K562 (cell line): ENCODE results near the gene IZUMO1R. TPM values are rescaled to one million over a fixed set of nuclear protein-coding genes. Genes with fewer than 3 reads are reported as not detected.

Source experiments
- ATAC-seq: fragments of 200-7000 bp; cut with Tn5 transposase; 3 replicates; pipeline ENCODE4 v1.9.1; 2020; ENCODE audit warnings: moderate library complexity
- BruUV-seq: library from RNA; stranded (reverse); fragments of 400-500 nt; replicated peaks from 2 replicates; lab custom pipeline; 2021; lab: Mats Ljungman, UMichigan
- CTCF ChIA-PET: fragments of 300-600 bp; formaldehyde crosslinking; extraction: SDS; loops from one replicate; lab custom pipeline; 2021; ENCODE audit warnings: low intra/inter-chr PET ratio; lab: Yijun Ruan, JAX
- POLR2A ChIA-PET: fragments of 300-600, 350-650 bp; sonication (Branson Sonifier 250); formaldehyde crosslinking; extraction: SDS; loops from one replicate; lab custom pipeline; 2021; ENCODE audit warnings: antibody characterized with exemption, inconsistent platforms; lab: Yijun Ruan, JAX
- DNase-seq, 4 experiments: peaks; one replicate each; pipeline versions ENCODE4 v3.0.0 to v3.0.0-alpha.2; 2011 to 2018; ENCODE audit warnings: low spot score in 3 of 4, mixed read lengths in 3 of 4; ENCODE audit errors: extremely low read depth in 1 of 4
- FAIRE-seq: peaks from 2 replicates; lab custom pipeline; 2011; peaks lifted over from hg19 to GRCh38; lab: Jason Lieb, UNC
- H2AFZ ChIP-seq: 2 replicates; pipeline ENCODE4 v1.6.0; 2011; ENCODE audit warnings: low read depth, low read length, control low read depth, inconsistent platforms
- H3K27ac ChIP-seq: fragments of 200-600 bp; 3 replicates; pipeline ENCODE4 v1.8.0; 2011; ENCODE audit warnings: low read depth, mild to moderate bottlenecking, control low read depth, inconsistent platforms, low read length, moderate library complexity, mixed read lengths; ENCODE audit errors: extremely low read depth
- H3K27me3 ChIP-seq, 2 experiments: fragments of 300-600 bp in 1 of 2; 2 replicates in 1 of 2; 3 replicates in 1 of 2; pipeline versions ENCODE4 v1.6.0 to v1.8.0; 2011; ENCODE audit warnings: inconsistent platforms in 2 of 2, low read length in 2 of 2, mild to moderate bottlenecking in 1 of 2, mixed read lengths in 1 of 2, moderate library complexity in 1 of 2; ENCODE audit not compliant: control insufficient read depth in 2 of 2, insufficient read depth in 2 of 2
- H3K36me3 ChIP-seq: fragments of 300-600 bp; 3 replicates; pipeline ENCODE4 v1.8.0; 2011; ENCODE audit warnings: mild to moderate bottlenecking, low read length, inconsistent platforms; ENCODE audit not compliant: control insufficient read depth, insufficient read depth
- H3K4me1 ChIP-seq, 2 experiments: fragments of 200-600 bp in 1 of 2; replicated peaks in 1 of 2; 2 replicates in 1 of 2; 3 replicates in 1 of 2; pipeline versions ENCODE4 v1.5.1 to v1.8.0; 2011; ENCODE audit warnings: inconsistent platforms in 2 of 2, low read length in 2 of 2, mild to moderate bottlenecking in 1 of 2, mixed read lengths in 1 of 2, moderate library complexity in 1 of 2; ENCODE audit not compliant: control insufficient read depth in 2 of 2, insufficient read depth in 2 of 2
- H3K4me2 ChIP-seq: 2 replicates; pipeline ENCODE4 v1.6.1; 2011; ENCODE audit warnings: low read length, control low read depth, inconsistent platforms, mixed read lengths; ENCODE audit not compliant: insufficient read depth
- H3K4me3 ChIP-seq: fragments of 200-600 bp; sonication (generic), shearing (Covaris generic); 2 replicates; pipeline ENCODE4 v1.5.1; 2016; ENCODE audit warnings: control low read depth, inconsistent platforms
- H3K79me2 ChIP-seq: fragments of 200-600 bp; 3 replicates; pipeline ENCODE4 v1.8.0; 2011; ENCODE audit warnings: low read length, inconsistent platforms; ENCODE audit not compliant: control insufficient read depth, insufficient read depth
- H3K9ac ChIP-seq, 2 experiments: 2 replicates each; pipeline versions ENCODE4 v1.6.0 to v1.6.1; 2011; ENCODE audit warnings: low read depth in 2 of 2, low read length in 2 of 2, control low read depth in 1 of 2, inconsistent platforms in 1 of 2, mild to moderate bottlenecking in 1 of 2, mixed read lengths in 1 of 2; ENCODE audit not compliant: insufficient read depth in 1 of 2
- H3K9me1 ChIP-seq: one replicate; pipeline ENCODE4 v1.6.0; 2011; ENCODE audit warnings: inconsistent platforms, mild to moderate bottlenecking, low read length, moderate library complexity; ENCODE audit not compliant: control insufficient read depth, insufficient read depth
- H3K9me3 ChIP-seq: replicated peaks from 2 replicates; pipeline ENCODE4 v1.5.1; 2011; ENCODE audit warnings: low read depth, low read length, inconsistent platforms; ENCODE audit not compliant: control insufficient read depth, insufficient read depth
- H4K20me1 ChIP-seq: replicated peaks from 2 replicates; pipeline ENCODE4 v1.6.1; 2011; ENCODE audit warnings: low read length, inconsistent platforms, mixed read lengths; ENCODE audit not compliant: control insufficient read depth, insufficient read depth
- ATF1 ChIP-seq, 2 experiments: fragments of 450-650 bp in 1 of 2; IDR thresholded peaks; 2 replicates each; pipeline ENCODE4 v1.6.1; 2016; ENCODE audit warnings: missing compliant biosample characterization in 1 of 2, missing genetic modification characterization in 1 of 2
- CGGBP1 ChIP-seq: fragments of 250-450 bp; sonication (Bioruptor Pico); IDR thresholded peaks from 2 replicates; pipeline ENCODE4 v1.9.0; 2021; ENCODE audit warnings: mild to moderate bottlenecking
- CLOCK ChIP-seq: fragments of 250-450 bp; sonication (Bioruptor Pico); IDR thresholded peaks from 2 replicates; pipeline ENCODE4 v1.4.0; 2020; ENCODE audit warnings: mild to moderate bottlenecking, moderate library complexity, borderline replicate concordance
- ELK3 ChIP-seq: fragments of 450-650 bp; formaldehyde crosslinking; IDR thresholded peaks from 2 replicates; pipeline ENCODE4 v1.4.0; 2020; ENCODE audit warnings: mild to moderate bottlenecking
- MAFG ChIP-seq: fragments of 450-650 bp; conservative IDR thresholded peaks from 2 replicates; pipeline ENCODE4 v1.6.1; 2016; ENCODE audit warnings: missing genetic modification characterization, missing compliant biosample characterization
- MTF1 ChIP-seq: fragments of 250-450 bp; sonication (Bioruptor Pico); IDR thresholded peaks from 2 replicates; pipeline ENCODE4 v1.9.0; 2021; ENCODE audit warnings: moderate library complexity, mild to moderate bottlenecking, inconsistent platforms, borderline replicate concordance
- MYBL2 ChIP-seq, 2 experiments: fragments of 450-650 bp in 1 of 2; sonication (generic) in 1 of 2; formaldehyde crosslinking in 1 of 2; IDR thresholded peaks; 2 replicates each; pipeline versions ENCODE4 v1.6.1 to v1.8.1; 2017 to 2022; ENCODE audit warnings: borderline replicate concordance in 1 of 2, inconsistent platforms in 1 of 2, low read depth in 1 of 2, mild to moderate bottlenecking in 1 of 2, missing genetic modification reagents in 1 of 2, moderate library complexity in 1 of 2
- NONO ChIP-seq, 2 experiments: fragments of 200-400 bp in 1 of 2; fragments of 450-650 bp in 1 of 2; formaldehyde crosslinking in 1 of 2; IDR thresholded peaks; 2 replicates each; pipeline ENCODE4 v1.6.1; 2017; ENCODE audit warnings: low read depth in 2 of 2, mild to moderate bottlenecking in 2 of 2, moderate library complexity in 2 of 2, low read length in 1 of 2
- ZNF449 ChIP-seq: fragments of 250-450 bp; sonication (Bioruptor Pico); IDR thresholded peaks from 2 replicates; pipeline ENCODE4 v1.8.0; 2022; ENCODE audit warnings: moderate library complexity, mild to moderate bottlenecking, inconsistent platforms
- WGBS: fragments of 100-300 bp; shearing (Covaris generic); methylation state at CpG from one replicate; pipeline ENCODE4 v1.1.6; 2016; ENCODE audit warnings: low coverage, mixed read lengths; ENCODE audit not compliant: insufficient coverage; ENCODE audit errors: missing lambda C conversion rate; 5-methylcytosine and 5-hydroxymethylcytosine counted together
- in situ Hi-C: fragments of 300-500 bp; cut with MboI; formaldehyde crosslinking; loops from 4 replicates; pipeline ENCODE4 v1.15.0; 2018; ENCODE audit warnings: inconsistent platforms, mixed read lengths
- intact Hi-C: fragments of 100-400 bp; cut with micrococcal nuclease; formaldehyde crosslinking; loops from 2 replicates; pipeline ENCODE4 v1.14.2; 2022
- polyA plus RNA-seq, 8 experiments: library from polyadenylated mRNA; depleted of rRNA in 4 of 8; stranded (reverse) in 5 of 8; unstranded in 3 of 8; fragments of >200 nt; fragmentation: Nextera tagmentation in 2 of 8; fragmentation: Illumina TruSeq in 1 of 8; extraction: Ambion mirVana in 2 of 8; extraction: Trizol in 1 of 8; gene quantifications; 2 replicates each; pipeline versions ENCODE4 v1.2.1 to v1.2.3, GENCODE V29; 2011 to 2014; ENCODE audit warnings: inconsistent platforms in 1 of 8, missing spikeins in 1 of 8
- total RNA-seq, 7 experiments: library from RNA; depleted of rRNA in 6 of 7; stranded (reverse); fragments of >200 nt in 6 of 7; fragmentation: Illumina TruSeq in 2 of 7; extraction: Trizol in 2 of 7; gene quantifications; 2 replicates each; pipeline versions ENCODE4 v1.2.1 to v1.2.3, GENCODE V29; 2011 to 2021; ENCODE audit warnings: low replicate concordance in 1 of 7

IZUMO1R gene
- total and polyA plus RNA-seq, 9 of the 15 experiments (the other 6 are each of a cell fraction or from before 2014, with no cell fraction given) = not detected

- intact Hi-C loops = no loop called here
- H3K27ac ChIP-seq = no peak overlapping the region
- H3K9me1 ChIP-seq = no peaks in the 10 kb centered on the region
- no TSS peak for BruUV-seq
- no peaks in the 10 kb centered on the region for H4K20me1 ChIP-seq
- no peak for FAIRE-seq
- H3K9ac ChIP-seq = no peak overlapping the region
- H3K9me3 ChIP-seq = no peaks in the 10 kb centered on the region
- POLR2A ChIA-PET = interaction anchor here (1.3 kb wide), 1 partner anchor 11 kb away, joined by 3 read pairs; no protein-coding TSS in a partner anchor
- H3K36me3 ChIP-seq = no peaks in the 10 kb centered on the region
- H3K79me2 ChIP-seq = no peaks in the 10 kb centered on the region; the same call in 2 of the 3 replicates
- no peak overlapping the region for H3K4me3 ChIP-seq
- peaks cover 6 to 38% of the 10 kb centered on the region in 2 experiments; a peak in 4 of 5 replicates for H3K27me3 ChIP-seq
- no peak overlapping the region for H3K4me2 ChIP-seq
- no peak for TF ChIP-seq MYBL2 (IDR thresholded peaks at IDR 0.05; ENCODE audit: low read depth)
- no peak for TF ChIP-seq MYBL2 (CRISPR knock-in tag; IDR thresholded peaks at IDR 0.05; ENCODE audit: borderline replicate concordance)
- no peak for TF ChIP-seq CLOCK (CRISPR knock-in tag)
- no peak for TF ChIP-seq ELK3 (CRISPR knock-in tag)
- TF ChIP-seq ZNF449 (CRISPR knock-in tag) = no peak
- TF ChIP-seq MAFG (tag) = no peak
- no peak for TF ChIP-seq ATF1 (CRISPR knock-in tag; IDR thresholded peaks at IDR 0.05)
- TF ChIP-seq ATF1 (tag; IDR thresholded peaks at IDR 0.05) = no peak
- TF ChIP-seq CGGBP1 (CRISPR knock-in tag) = no peak
- no peak for TF ChIP-seq NONO (IDR thresholded peaks at IDR 0.05; ENCODE audit: low read depth in 2 of 2, low read length in 1 of 2)
- TF ChIP-seq MTF1 (CRISPR knock-in tag) = no peak
- TF ChIP-seq, all 486 proteins: peak for 0
- in situ Hi-C loops = no loop called here
- ATAC-seq = no peak
- no peak for DNase-seq
- Histone ChIP-seq H3K4me1 (no peaks in the 10 kb centered on the region), H2AFZ (no peak overlapping the region)
- 0% methylated on average over 2 of the region's 5 CpGs for WGBS
- CTCF ChIA-PET = no interaction called here
Measured at GRCh38 chr11:94302776-94303175, 1.6 kb upstream of the IZUMO1R start.
